ENCODE measurements around the gene NPHP4. TPM values are rescaled to one million over a fixed set of nuclear protein-coding genes. Genes with fewer than 3 reads are reported as not detected.

NPHP4 gene
- total RNA-seq, 1 donor, result 8.0 TPM

DNA sequence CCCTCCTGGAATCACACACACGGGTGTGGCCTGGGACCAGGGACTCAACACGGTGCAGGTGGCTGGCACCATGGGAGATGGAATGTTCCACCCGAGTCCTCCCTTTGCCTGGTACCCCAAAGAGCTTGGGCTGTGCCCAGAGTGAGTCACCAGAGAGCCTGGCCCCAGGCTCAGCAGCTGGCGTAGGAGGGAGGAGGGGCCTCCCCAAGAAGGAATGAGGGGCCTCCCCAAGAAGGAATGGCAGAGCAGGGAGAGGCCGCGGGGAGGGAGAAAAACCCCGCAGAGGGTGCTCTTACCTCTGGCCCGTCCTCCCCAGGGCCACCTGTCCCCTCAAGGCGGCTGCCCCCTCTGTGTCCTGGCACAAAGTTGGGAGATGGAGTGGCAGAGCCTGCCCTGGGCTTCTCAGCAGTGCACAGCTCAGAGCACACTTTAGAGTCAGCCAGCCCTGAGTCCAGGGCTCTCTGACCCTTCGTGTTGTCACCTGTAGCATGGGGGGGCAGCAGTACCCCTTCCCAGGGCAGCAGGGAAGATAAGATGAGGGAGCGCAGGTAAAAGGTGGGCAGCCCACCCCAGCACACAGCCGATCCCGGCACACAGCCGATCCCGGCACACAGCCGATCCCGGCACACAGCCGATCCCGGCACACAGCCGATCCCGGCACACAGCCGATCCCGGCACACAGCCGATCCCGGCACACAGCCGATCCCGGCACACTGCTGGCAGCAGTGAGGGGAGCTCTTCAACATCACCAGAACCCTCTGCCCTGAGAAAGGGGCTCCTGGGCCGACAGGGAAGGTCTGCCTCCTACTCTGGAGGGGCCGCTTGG lies 33.3 kb upstream of the NPHP4 start:
- Histone ChIP-seq H3K4me2 (ENCODE audit: insufficient read depth, low read length) (peak overlapping the region; percentile 32), H3K27ac (ENCODE audit: low read depth, low read length) (no peak overlapping the region), H3K27me3 (ENCODE audit: insufficient read depth, low read length) (no peaks in the 10 kb centered on the region), H3K9me3 (ENCODE audit: low read depth, low read length) (no peaks in the 10 kb centered on the region), H3K4me1 (ENCODE audit: insufficient read depth, low read length) (no peaks in the 10 kb centered on the region), H2AFZ (ENCODE audit: low read length) (peak overlapping the region; percentile 41), H3K36me3 (ENCODE audit: insufficient read depth, low read length) (no peaks in the 10 kb centered on the region), H3K79me2 (ENCODE audit: insufficient read depth, low read length) (no peaks in the 10 kb centered on the region), H4K20me1 (ENCODE audit: insufficient read depth, low read length) (peaks cover 3% of the 10 kb centered on the region), H3K4me3 (ENCODE audit: insufficient read depth, low read length) (peak overlapping the region; percentile 52)
- DNase-seq (ENCODE audit: insufficient read length, low spot score, missing footprints), result peak; percentile 90
- TF ChIP-seq, protein P1, sequence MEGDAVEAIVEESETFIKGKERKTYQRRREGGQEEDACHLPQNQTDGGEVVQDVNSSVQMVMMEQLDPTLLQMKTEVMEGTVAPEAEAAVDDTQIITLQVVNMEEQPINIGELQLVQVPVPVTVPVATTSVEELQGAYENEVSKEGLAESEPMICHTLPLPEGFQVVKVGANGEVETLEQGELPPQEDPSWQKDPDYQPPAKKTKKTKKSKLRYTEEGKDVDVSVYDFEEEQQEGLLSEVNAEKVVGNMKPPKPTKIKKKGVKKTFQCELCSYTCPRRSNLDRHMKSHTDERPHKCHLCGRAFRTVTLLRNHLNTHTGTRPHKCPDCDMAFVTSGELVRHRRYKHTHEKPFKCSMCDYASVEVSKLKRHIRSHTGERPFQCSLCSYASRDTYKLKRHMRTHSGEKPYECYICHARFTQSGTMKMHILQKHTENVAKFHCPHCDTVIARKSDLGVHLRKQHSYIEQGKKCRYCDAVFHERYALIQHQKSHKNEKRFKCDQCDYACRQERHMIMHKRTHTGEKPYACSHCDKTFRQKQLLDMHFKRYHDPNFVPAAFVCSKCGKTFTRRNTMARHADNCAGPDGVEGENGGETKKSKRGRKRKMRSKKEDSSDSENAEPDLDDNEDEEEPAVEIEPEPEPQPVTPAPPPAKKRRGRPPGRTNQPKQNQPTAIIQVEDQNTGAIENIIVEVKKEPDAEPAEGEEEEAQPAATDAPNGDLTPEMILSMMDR (IDR thresholded peaks at IDR 0.05; ENCODE audit: extremely low read depth, low read depth, low read length), result no peak

DNA sequence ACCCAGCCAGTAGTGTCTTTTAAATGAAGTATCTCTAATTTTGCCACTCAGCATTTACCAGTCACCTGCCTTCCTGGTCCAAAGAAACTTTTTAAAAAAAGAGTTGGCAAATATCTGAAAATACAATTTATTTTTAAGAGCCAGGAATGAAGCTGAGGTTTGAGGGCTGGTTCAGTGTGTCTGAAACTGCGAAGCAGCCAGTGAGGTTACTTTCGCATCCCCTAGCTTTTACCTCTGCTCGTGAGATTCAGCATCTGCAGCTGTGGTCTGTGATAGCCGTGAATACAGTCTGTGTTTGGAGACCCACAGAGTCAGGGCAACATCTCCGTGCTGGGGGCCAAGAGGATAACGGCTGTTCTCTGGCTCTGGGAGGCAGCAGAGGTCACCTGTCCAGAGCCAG lies 32.2 kb upstream of the NPHP4 start:
- no peaks in the 10 kb centered on the region for H3K4me1 ChIP-seq (ENCODE audit: insufficient read depth, low read length)
- H3K4me3 ChIP-seq (ENCODE audit: insufficient read depth, low read length), result no peak overlapping the region
- no peaks in the 10 kb centered on the region for H3K79me2 ChIP-seq (ENCODE audit: insufficient read depth, low read length)
- H3K27ac ChIP-seq (ENCODE audit: low read depth, low read length), result no peak overlapping the region
- TF ChIP-seq, protein P1 (IDR thresholded peaks at IDR 0.05; ENCODE audit: extremely low read depth, low read depth, low read length), result no peak
- H3K36me3 ChIP-seq (ENCODE audit: insufficient read depth, low read length), result no peaks in the 10 kb centered on the region
- no peak overlapping the region for H3K4me2 ChIP-seq (ENCODE audit: insufficient read depth, low read length)
- no peaks in the 10 kb centered on the region for H3K9me3 ChIP-seq (ENCODE audit: low read depth, low read length)
- H3K27me3 ChIP-seq (ENCODE audit: insufficient read depth, low read length), result no peaks in the 10 kb centered on the region
- DNase-seq (ENCODE audit: insufficient read length, low spot score, missing footprints), result no peak
- no peak overlapping the region for H2AFZ ChIP-seq (ENCODE audit: low read length)
- H4K20me1 ChIP-seq (ENCODE audit: insufficient read depth, low read length), result no peaks in the 10 kb centered on the region

DNA sequence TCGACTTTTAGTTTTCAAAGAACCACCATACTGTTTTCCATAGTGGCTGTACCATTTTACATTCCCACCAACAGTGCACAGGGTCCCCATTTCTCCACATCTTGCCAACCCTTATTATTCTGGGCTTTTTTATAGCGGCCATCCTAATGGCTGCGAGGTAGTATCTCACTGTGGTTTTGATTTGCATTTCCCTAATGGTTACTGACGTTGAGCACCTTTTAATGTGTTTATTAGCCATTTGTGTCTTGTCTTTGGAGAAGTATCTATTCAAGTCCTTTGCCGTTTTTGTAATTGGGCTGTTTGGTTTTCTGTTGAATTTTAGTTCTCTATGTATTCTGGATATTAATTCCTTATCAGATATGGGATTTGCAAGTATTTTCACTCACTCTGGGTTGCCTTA lies 31.1 kb upstream of the NPHP4 start:
- Histone ChIP-seq H2AFZ (ENCODE audit: low read length) (no peak overlapping the region), H4K20me1 (ENCODE audit: insufficient read depth, low read length) (no peaks in the 10 kb centered on the region), H3K9me3 (ENCODE audit: low read depth, low read length) (no peaks in the 10 kb centered on the region), H3K4me3 (ENCODE audit: insufficient read depth, low read length) (no peak overlapping the region), H3K79me2 (ENCODE audit: insufficient read depth, low read length) (no peaks in the 10 kb centered on the region), H3K27ac (ENCODE audit: low read depth, low read length) (no peak overlapping the region), H3K27me3 (ENCODE audit: insufficient read depth, low read length) (no peaks in the 10 kb centered on the region), H3K36me3 (ENCODE audit: insufficient read depth, low read length) (no peaks in the 10 kb centered on the region), H3K4me1 (ENCODE audit: insufficient read depth, low read length) (no peaks in the 10 kb centered on the region), H3K4me2 (ENCODE audit: insufficient read depth, low read length) (no peak overlapping the region)
- DNase-seq (ENCODE audit: insufficient read length, low spot score, missing footprints), result no peak
- TF ChIP-seq, protein P1 (IDR thresholded peaks at IDR 0.05; ENCODE audit: extremely low read depth, low read depth, low read length), result no peak

DNA sequence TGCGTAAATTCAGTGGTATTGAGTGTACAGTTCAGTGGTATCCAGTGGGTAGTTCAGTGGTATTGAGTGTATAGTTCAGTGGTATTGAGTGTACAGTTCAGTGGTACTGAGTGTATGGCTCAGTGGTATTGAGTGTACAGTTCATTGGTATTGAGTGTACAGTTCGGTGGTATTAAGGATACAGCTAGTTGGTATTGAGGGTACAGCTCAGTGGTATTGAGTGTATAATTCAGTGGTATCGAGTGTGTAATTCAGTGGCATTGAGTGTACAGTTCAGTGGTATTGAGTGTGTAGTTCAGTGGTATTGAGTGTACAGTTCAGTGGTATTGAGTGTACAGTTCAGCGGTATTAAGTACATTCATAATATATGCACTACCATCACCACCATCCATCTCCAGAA lies 30.0 kb upstream of the NPHP4 start:
- no peaks in the 10 kb centered on the region for H3K27me3 ChIP-seq (ENCODE audit: insufficient read depth, low read length)
- TF ChIP-seq, protein P1 (IDR thresholded peaks at IDR 0.05; ENCODE audit: extremely low read depth, low read depth, low read length), result no peak
- no peak overlapping the region for H3K27ac ChIP-seq (ENCODE audit: low read depth, low read length)
- H3K36me3 ChIP-seq (ENCODE audit: insufficient read depth, low read length), result no peaks in the 10 kb centered on the region
- no peak overlapping the region for H2AFZ ChIP-seq (ENCODE audit: low read length)
- H3K79me2 ChIP-seq (ENCODE audit: insufficient read depth, low read length), result no peaks in the 10 kb centered on the region
- DNase-seq (ENCODE audit: insufficient read length, low spot score, missing footprints), result no peak
- no peaks in the 10 kb centered on the region for H4K20me1 ChIP-seq (ENCODE audit: insufficient read depth, low read length)
- H3K4me3 ChIP-seq (ENCODE audit: insufficient read depth, low read length), result no peak overlapping the region
- H3K4me2 ChIP-seq (ENCODE audit: insufficient read depth, low read length), result no peak overlapping the region
- no peaks in the 10 kb centered on the region for H3K9me3 ChIP-seq (ENCODE audit: low read depth, low read length)
- no peaks in the 10 kb centered on the region for H3K4me1 ChIP-seq (ENCODE audit: insufficient read depth, low read length)
